K562 (cell line): ENCODE measurements around the gene ENDOD1. TPM values are rescaled to one million over a fixed set of nuclear protein-coding genes. Genes with fewer than 3 reads are reported as not detected.

Experiments
- ATAC-seq: fragments of 200-7000 bp; cut with Tn5 transposase; 3 replicates; pipeline ENCODE4 v1.9.1; 2020; ENCODE audit warnings: moderate library complexity
- BruUV-seq: library from RNA; stranded (reverse); fragments of 400-500 nt; replicated peaks from 2 replicates; lab custom pipeline; 2021; lab: Mats Ljungman, UMichigan
- CTCF ChIA-PET: fragments of 300-600 bp; formaldehyde crosslinking; extraction: SDS; loops from one replicate; lab custom pipeline; 2021; ENCODE audit warnings: low intra/inter-chr PET ratio; lab: Yijun Ruan, JAX
- POLR2A ChIA-PET: fragments of 300-600, 350-650 bp; sonication (Branson Sonifier 250); formaldehyde crosslinking; extraction: SDS; loops from one replicate; lab custom pipeline; 2021; ENCODE audit warnings: antibody characterized with exemption, inconsistent platforms; lab: Yijun Ruan, JAX
- DNase-seq, 4 experiments: peaks; one replicate each; pipeline versions ENCODE4 v3.0.0 to v3.0.0-alpha.2; 2011 to 2018; ENCODE audit warnings: low spot score in 3 of 4, mixed read lengths in 3 of 4; ENCODE audit errors: extremely low read depth in 1 of 4
- FAIRE-seq: peaks from 2 replicates; lab custom pipeline; 2011; peaks lifted over from hg19 to GRCh38; lab: Jason Lieb, UNC
- H2AFZ ChIP-seq: 2 replicates; pipeline ENCODE4 v1.6.0; 2011; ENCODE audit warnings: low read depth, low read length, control low read depth, inconsistent platforms
- H3K27ac ChIP-seq: fragments of 200-600 bp; 3 replicates; pipeline ENCODE4 v1.8.0; 2011; ENCODE audit warnings: low read depth, mild to moderate bottlenecking, control low read depth, inconsistent platforms, low read length, moderate library complexity, mixed read lengths; ENCODE audit errors: extremely low read depth
- H3K27me3 ChIP-seq, 2 experiments: fragments of 300-600 bp in 1 of 2; 2 replicates in 1 of 2; 3 replicates in 1 of 2; pipeline versions ENCODE4 v1.6.0 to v1.8.0; 2011; ENCODE audit warnings: inconsistent platforms in 2 of 2, low read length in 2 of 2, mild to moderate bottlenecking in 1 of 2, mixed read lengths in 1 of 2, moderate library complexity in 1 of 2; ENCODE audit not compliant: control insufficient read depth in 2 of 2, insufficient read depth in 2 of 2
- H3K36me3 ChIP-seq: fragments of 300-600 bp; 3 replicates; pipeline ENCODE4 v1.8.0; 2011; ENCODE audit warnings: mild to moderate bottlenecking, low read length, inconsistent platforms; ENCODE audit not compliant: control insufficient read depth, insufficient read depth
- H3K4me1 ChIP-seq, 2 experiments: fragments of 200-600 bp in 1 of 2; replicated peaks in 1 of 2; 2 replicates in 1 of 2; 3 replicates in 1 of 2; pipeline versions ENCODE4 v1.5.1 to v1.8.0; 2011; ENCODE audit warnings: inconsistent platforms in 2 of 2, low read length in 2 of 2, mild to moderate bottlenecking in 1 of 2, mixed read lengths in 1 of 2, moderate library complexity in 1 of 2; ENCODE audit not compliant: control insufficient read depth in 2 of 2, insufficient read depth in 2 of 2
- H3K4me2 ChIP-seq: 2 replicates; pipeline ENCODE4 v1.6.1; 2011; ENCODE audit warnings: low read length, control low read depth, inconsistent platforms, mixed read lengths; ENCODE audit not compliant: insufficient read depth
- H3K4me3 ChIP-seq: fragments of 200-600 bp; sonication (generic), shearing (Covaris generic); 2 replicates; pipeline ENCODE4 v1.5.1; 2016; ENCODE audit warnings: control low read depth, inconsistent platforms
- H3K79me2 ChIP-seq: fragments of 200-600 bp; 3 replicates; pipeline ENCODE4 v1.8.0; 2011; ENCODE audit warnings: low read length, inconsistent platforms; ENCODE audit not compliant: control insufficient read depth, insufficient read depth
- H3K9ac ChIP-seq, 2 experiments: 2 replicates each; pipeline versions ENCODE4 v1.6.0 to v1.6.1; 2011; ENCODE audit warnings: low read depth in 2 of 2, low read length in 2 of 2, control low read depth in 1 of 2, inconsistent platforms in 1 of 2, mild to moderate bottlenecking in 1 of 2, mixed read lengths in 1 of 2; ENCODE audit not compliant: insufficient read depth in 1 of 2
- H3K9me1 ChIP-seq: one replicate; pipeline ENCODE4 v1.6.0; 2011; ENCODE audit warnings: inconsistent platforms, mild to moderate bottlenecking, low read length, moderate library complexity; ENCODE audit not compliant: control insufficient read depth, insufficient read depth
- H3K9me3 ChIP-seq: replicated peaks from 2 replicates; pipeline ENCODE4 v1.5.1; 2011; ENCODE audit warnings: low read depth, low read length, inconsistent platforms; ENCODE audit not compliant: control insufficient read depth, insufficient read depth
- H4K20me1 ChIP-seq: replicated peaks from 2 replicates; pipeline ENCODE4 v1.6.1; 2011; ENCODE audit warnings: low read length, inconsistent platforms, mixed read lengths; ENCODE audit not compliant: control insufficient read depth, insufficient read depth
- JUND ChIP-seq, 2 experiments: IDR thresholded peaks; 2 replicates in 1 of 2; 3 replicates in 1 of 2; pipeline ENCODE4 v1.6.1; 2011; ENCODE audit warnings: borderline replicate concordance in 2 of 2, low read depth in 2 of 2, low read length in 2 of 2, improper control_type of control experiment in 1 of 2, missing biosample characterization in 1 of 2, missing genetic modification characterization in 1 of 2, missing genetic modification reagents in 1 of 2
- NCOA1 ChIP-seq: fragments of 450-650 bp; IDR thresholded peaks from 2 replicates; pipeline ENCODE4 v1.6.1; 2016; ENCODE audit warnings: low read depth
- PTTG1 ChIP-seq: fragments of 450-650 bp; IDR thresholded peaks from 2 replicates; pipeline ENCODE4 v1.6.1; 2016; ENCODE audit warnings: low read depth, mild to moderate bottlenecking, missing genetic modification characterization, missing compliant biosample characterization
- WHSC1 ChIP-seq: IDR thresholded peaks from one replicate; pipeline ENCODE4 v1.6.1; 2012; ENCODE audit warnings: low read length, control low read depth, inconsistent platforms
- XRCC5 ChIP-seq: fragments of 200-400 bp; formaldehyde crosslinking; IDR thresholded peaks from 2 replicates; pipeline ENCODE4 v1.6.1; 2017; ENCODE audit warnings: low read depth, mild to moderate bottlenecking, low read length
- ZEB2 ChIP-seq: fragments of 450-650 bp; IDR thresholded peaks from 2 replicates; pipeline ENCODE4 v1.6.1; 2016
- ZFPM2 ChIP-seq: fragments of 250-450 bp; sonication (Bioruptor Pico); IDR thresholded peaks from 2 replicates; pipeline ENCODE4 v1.5.1; 2022; ENCODE audit warnings: mild to moderate bottlenecking
- ZNF184 ChIP-seq: sonication (generic); formaldehyde crosslinking; IDR thresholded peaks from 2 replicates; pipeline ENCODE4 v1.5.0; 2020; ENCODE audit warnings: missing genetic modification reagents
- ZNF274 ChIP-seq: IDR thresholded peaks from 2 replicates; pipeline ENCODE4 v1.6.1; 2011; ENCODE audit warnings: low read depth, mild to moderate bottlenecking, low read length, moderate library complexity, borderline replicate concordance
- ZNF384 ChIP-seq: IDR thresholded peaks from 2 replicates; pipeline ENCODE4 v1.6.1; 2012; ENCODE audit warnings: low read depth, low read length, improper control_type of control experiment
- ZNF589 ChIP-seq: fragments of 200-800 bp; sonication (Bioruptor generic); IDR thresholded peaks from 2 replicates; pipeline ENCODE4 v1.6.1; 2016; ENCODE audit warnings: low read depth, missing genetic modification characterization, missing compliant biosample characterization
- WGBS: fragments of 100-300 bp; shearing (Covaris generic); methylation state at CpG from one replicate; pipeline ENCODE4 v1.1.6; 2016; ENCODE audit warnings: low coverage, mixed read lengths; ENCODE audit not compliant: insufficient coverage; ENCODE audit errors: missing lambda C conversion rate; 5-methylcytosine and 5-hydroxymethylcytosine counted together
- in situ Hi-C: fragments of 300-500 bp; cut with MboI; formaldehyde crosslinking; loops from 4 replicates; pipeline ENCODE4 v1.15.0; 2018; ENCODE audit warnings: inconsistent platforms, mixed read lengths
- intact Hi-C: fragments of 100-400 bp; cut with micrococcal nuclease; formaldehyde crosslinking; loops from 2 replicates; pipeline ENCODE4 v1.14.2; 2022
- polyA plus RNA-seq, 8 experiments: library from polyadenylated mRNA; depleted of rRNA in 4 of 8; stranded (reverse) in 5 of 8; unstranded in 3 of 8; fragments of >200 nt; fragmentation: Nextera tagmentation in 2 of 8; fragmentation: Illumina TruSeq in 1 of 8; extraction: Ambion mirVana in 2 of 8; extraction: Trizol in 1 of 8; gene quantifications; 2 replicates each; pipeline versions ENCODE4 v1.2.1 to v1.2.3, GENCODE V29; 2011 to 2014; ENCODE audit warnings: inconsistent platforms in 1 of 8, missing spikeins in 1 of 8
- total RNA-seq, 7 experiments: library from RNA; depleted of rRNA in 6 of 7; stranded (reverse); fragments of >200 nt in 6 of 7; fragmentation: Illumina TruSeq in 2 of 7; extraction: Trizol in 2 of 7; gene quantifications; 2 replicates each; pipeline versions ENCODE4 v1.2.1 to v1.2.3, GENCODE V29; 2011 to 2021; ENCODE audit warnings: low replicate concordance in 1 of 7
- TF ChIP-seq, protein P1 (sequence below): sonication (generic); formaldehyde crosslinking; IDR thresholded peaks from 2 replicates; pipeline ENCODE4 v1.8.1; 2023; ENCODE audit warnings: mild to moderate bottlenecking, missing genetic modification reagents, moderate library complexity

ENDOD1 gene
- total and polyA plus RNA-seq, 9 of the 15 experiments (the other 6 are each of a cell fraction or from before 2014, with no cell fraction given), result 4.2 to 11.8 (median 9.3) TPM

GRCh38 chr11:95101935-95102334 lies 12.3 kb downstream of the ENDOD1 start:
- no peak overlapping the region for H3K9ac ChIP-seq
- WGBS, result 13% methylated on average over 1 of the region's 1 CpG
- no peak for FAIRE-seq

More at GRCh38 chr11:95101935-95102334, 12.3 kb downstream of the ENDOD1 start:
- Histone ChIP-seq H3K4me3 (no peak overlapping the region), H3K36me3 (no peaks in the 10 kb centered on the region; the same call in 2 of the 3 replicates), H3K9me1 (no peaks in the 10 kb centered on the region), H2AFZ (no peak overlapping the region), H3K9me3 (no peaks in the 10 kb centered on the region), H3K4me1 (peaks cover 6 to 43% of the 10 kb centered on the region in 2 experiments; a peak in 4 of 5 replicates), H3K79me2 (peaks cover 6% of the 10 kb centered on the region; the same call in 1 of the 3 replicates), H4K20me1 (no peaks in the 10 kb centered on the region), H3K27me3 (no peaks in the 10 kb centered on the region), H3K27ac (0 out of 3 replicates have a peak overlapping the region, but pooled peaks have one; percentile 19), H3K4me2 (no peak overlapping the region)
- ChIA-PET CTCF (no interaction called here), POLR2A (interaction anchor here (2.2 to 6.1 kb wide), 3 partner anchors 11 to 35 kb away, joined by 7 to 37 read pairs (median 10); partner anchors contain the start of genes ENDOD1 and SRSF8)
- DNase-seq (peak in 1 of 4 experiments; percentile 48), ATAC-seq (peak; percentile 45)
- BruUV-seq, result no TSS peak
- intact Hi-C loops (loop anchor here (5.0 kb wide), 1 partner anchor 45 kb away; no protein-coding TSS in a partner anchor), in situ Hi-C loops (no loop called here)
- TF ChIP-seq, protein P1, sequence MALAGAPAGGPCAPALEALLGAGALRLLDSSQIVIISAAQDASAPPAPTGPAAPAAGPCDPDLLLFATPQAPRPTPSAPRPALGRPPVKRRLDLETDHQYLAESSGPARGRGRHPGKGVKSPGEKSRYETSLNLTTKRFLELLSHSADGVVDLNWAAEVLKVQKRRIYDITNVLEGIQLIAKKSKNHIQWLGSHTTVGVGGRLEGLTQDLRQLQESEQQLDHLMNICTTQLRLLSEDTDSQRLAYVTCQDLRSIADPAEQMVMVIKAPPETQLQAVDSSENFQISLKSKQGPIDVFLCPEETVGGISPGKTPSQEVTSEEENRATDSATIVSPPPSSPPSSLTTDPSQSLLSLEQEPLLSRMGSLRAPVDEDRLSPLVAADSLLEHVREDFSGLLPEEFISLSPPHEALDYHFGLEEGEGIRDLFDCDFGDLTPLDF (CRISPR knock-in tag), result no peak
- no peak for TF ChIP-seq ZNF589 (CRISPR knock-in tag)
- no peak for TF ChIP-seq ZFPM2 (CRISPR knock-in tag)
- TF ChIP-seq ZNF184 (CRISPR knock-in tag), result no peak
- TF ChIP-seq NCOA1, result no peak
- no peak for TF ChIP-seq XRCC5
- no peak for TF ChIP-seq ZNF274
- no peak for TF ChIP-seq ZNF384
- TF ChIP-seq WHSC1, result no peak
- no peak for TF ChIP-seq ZEB2
- no peak for TF ChIP-seq JUND (IDR thresholded peaks at IDR 0.05; ENCODE audit: borderline replicate concordance, low read depth, low read length)
- no peak for TF ChIP-seq JUND (tag; IDR thresholded peaks at IDR 0.05; ENCODE audit: borderline replicate concordance, low read depth, low read length)
- TF ChIP-seq PTTG1, result no peak
